ENCODE data around the gene CALR3.
A peak's percentile ranks its signal among the peaks of the same experiment; 100 is the strongest.
"Not testable (repeated sequence)": the region's sequence is repeated elsewhere in the genome, so short reads cannot be mapped to it uniquely, and the experiment has no call there.

The CALR3 gene

GRCh38 chr19:16482745-16483144 is 13.2 kb downstream of the CALR3 start:
- no peak overlapping the region for H3K4me3 ChIP-seq (ENCODE audit: low read length)
- no peak for TF ChIP-seq ZNF274 (IDR thresholded peaks at IDR 0.05; ENCODE audit: low read depth, low read length)

DNA sequence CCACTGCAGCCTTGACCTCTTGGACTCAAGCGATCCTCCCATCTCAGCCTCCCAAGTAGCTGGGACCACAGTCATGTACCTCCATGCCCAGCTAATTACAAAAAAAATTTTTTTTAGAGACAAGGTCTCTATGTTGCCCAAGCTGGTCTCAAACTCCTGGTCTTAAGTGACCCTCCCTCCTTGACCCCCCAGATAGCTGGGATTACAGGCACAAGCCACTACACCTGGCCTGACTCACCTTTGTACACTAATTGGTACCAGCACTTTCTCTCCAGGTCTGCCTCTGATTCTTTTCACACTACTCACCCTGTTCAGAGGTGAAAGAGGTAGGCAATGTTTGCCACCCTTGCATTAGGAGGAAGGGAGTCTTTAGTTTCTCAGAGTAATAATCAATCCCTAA is 18.7 kb downstream of the CALR3 start:
- no peak for TF ChIP-seq ZNF274 (IDR thresholded peaks at IDR 0.05; ENCODE audit: low read depth, low read length)
- H3K4me3 ChIP-seq (ENCODE audit: low read length) = no peak overlapping the region

GRCh38 chr19:16476401-16476800 is 19.6 kb downstream of the CALR3 start:
- TF ChIP-seq ZNF274 (IDR thresholded peaks at IDR 0.05; ENCODE audit: low read depth, low read length) = no peak
- H3K4me3 ChIP-seq (ENCODE audit: low read length) = no peak overlapping the region

DNA sequence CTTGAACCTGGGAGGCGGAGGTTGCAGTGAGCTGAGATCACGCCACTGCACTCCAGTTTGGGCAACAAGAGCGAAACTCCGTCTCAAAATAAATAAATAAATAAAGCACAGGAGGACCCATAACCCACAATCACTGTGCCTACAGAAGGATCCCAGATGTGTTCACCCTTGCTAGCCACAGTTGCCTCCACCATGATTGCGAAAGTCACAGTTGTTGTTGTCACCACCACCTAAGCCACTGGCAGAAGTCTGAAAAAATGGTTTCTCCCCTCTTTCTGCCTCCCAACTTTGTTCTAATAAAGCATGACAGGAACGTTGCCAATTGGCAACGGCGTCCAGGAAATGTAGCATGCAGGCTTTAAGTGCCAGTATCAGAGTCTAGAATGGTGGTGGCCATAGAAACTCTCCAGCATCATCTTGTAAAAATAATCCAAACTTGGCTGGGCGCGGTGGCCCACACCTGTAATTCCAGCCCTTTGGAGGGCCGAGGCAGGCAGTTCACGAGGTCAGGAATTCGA is 22.0 kb downstream of the CALR3 start:
- no peak overlapping the region for H3K4me3 ChIP-seq (ENCODE audit: low read length)
- TF ChIP-seq ZNF274 (IDR thresholded peaks at IDR 0.05; ENCODE audit: low read depth, low read length) = no peak

- TF ChIP-seq ZNF274 (IDR thresholded peaks at IDR 0.05; ENCODE audit: low read depth, low read length) = no peak
- no peak overlapping the region for H3K4me3 ChIP-seq (ENCODE audit: low read length)
Observed at GRCh38 chr19:16472992-16473391, 23.0 kb downstream of the CALR3 start.

DNA sequence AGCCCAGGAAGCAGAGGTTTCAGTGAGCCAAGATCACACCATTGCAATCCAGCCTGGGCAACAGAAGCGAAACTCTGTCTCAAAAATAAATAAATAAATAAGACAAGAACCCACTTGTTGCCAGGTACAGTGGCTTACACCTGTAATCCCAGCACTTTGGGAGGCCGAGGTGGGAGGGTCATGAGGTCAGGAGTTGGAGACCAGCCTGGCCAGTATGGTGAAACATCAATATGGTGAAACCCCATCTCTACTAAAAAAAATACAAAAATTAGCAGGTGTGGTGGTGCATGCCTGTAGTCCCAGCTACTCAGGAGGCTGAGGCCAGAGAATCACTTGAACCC is 23.4 kb downstream of the CALR3 start:
- peak overlapping the region; percentile 77; the same call in 1 of the 2 replicates for H3K4me3 ChIP-seq (ENCODE audit: low read length)

- TF ChIP-seq ZNF274 (IDR thresholded peaks at IDR 0.05; ENCODE audit: low read depth, low read length) = no peak
- peak overlapping the region; percentile 92 for H3K4me3 ChIP-seq (ENCODE audit: low read length)
Observed at GRCh38 chr19:16470911-16471811, 24.8 kb downstream of the CALR3 start.

GRCh38 chr19:16470541-16470910 is 25.4 kb downstream of the CALR3 start:
- TF ChIP-seq ZNF274 (IDR thresholded peaks at IDR 0.05; ENCODE audit: low read depth, low read length) = no peak

GRCh38 chr19:16467581-16467980 is 28.4 kb downstream of the CALR3 start:
- no peak for TF ChIP-seq ZNF274 (IDR thresholded peaks at IDR 0.05; ENCODE audit: low read depth, low read length)
- no peak overlapping the region for H3K4me3 ChIP-seq (ENCODE audit: low read length)

More at GRCh38 chr19:16470541-16470910, 25.4 kb downstream of the CALR3 start:
- H3K4me3 ChIP-seq (ENCODE audit: low read length) = peak overlapping the region; percentile 92

DNA sequence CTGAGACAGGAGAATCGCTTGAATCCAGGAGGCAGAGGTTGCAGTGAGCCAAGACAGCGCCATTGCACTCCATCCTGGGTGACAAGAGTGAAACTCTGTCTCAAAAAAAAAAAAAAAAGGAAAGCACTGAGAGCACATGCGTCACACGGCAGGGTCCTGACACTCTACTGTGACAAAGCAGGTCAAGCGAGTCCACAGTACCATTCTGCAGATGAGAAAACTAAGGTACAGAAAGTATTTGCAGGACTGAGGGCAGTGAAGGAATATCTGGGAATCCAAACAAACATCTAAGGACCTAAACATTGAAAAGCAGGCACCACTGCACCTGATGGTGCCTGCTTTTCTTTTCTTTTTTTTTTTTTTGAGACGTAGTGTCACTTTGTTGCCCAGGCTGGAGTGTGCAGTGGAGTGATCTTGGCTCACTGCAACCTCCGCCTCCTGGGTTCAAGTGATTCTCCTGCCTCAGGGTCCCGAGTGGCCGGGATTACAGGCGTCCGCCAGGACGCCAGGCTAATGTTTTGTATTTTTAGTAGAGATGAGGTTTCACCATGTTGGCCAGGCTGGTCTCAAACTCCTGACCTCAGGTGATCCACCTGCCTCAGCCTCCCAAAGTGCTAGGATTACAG is 29.1 kb downstream of the CALR3 start:
- not testable (repeated sequence) for H3K4me3 ChIP-seq (ENCODE audit: low read length)

DNA sequence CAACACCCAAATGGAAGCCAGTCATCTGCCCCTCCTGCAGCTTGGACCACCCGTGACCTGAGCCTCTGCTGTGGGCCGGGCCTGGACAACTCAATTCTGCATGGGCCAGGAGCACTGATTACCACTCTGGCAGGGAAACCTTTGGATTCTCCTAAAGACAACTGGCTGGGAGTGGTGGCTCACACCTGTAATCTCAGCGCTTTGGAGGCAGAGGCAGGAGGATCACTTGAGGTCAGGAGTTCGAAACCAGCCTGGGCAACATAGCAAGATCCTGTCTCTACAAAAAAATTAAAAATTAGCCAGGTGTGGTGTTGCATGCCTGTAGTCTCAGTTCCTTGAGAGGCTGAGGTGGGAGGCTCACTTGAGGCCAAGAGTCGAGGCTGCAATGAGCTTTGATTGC is 30.7 kb downstream of the CALR3 start:
- TF ChIP-seq ZNF274 (IDR thresholded peaks at IDR 0.05; ENCODE audit: low read depth, low read length) = no peak
- H3K4me3 ChIP-seq (ENCODE audit: low read length) = no peak overlapping the region

- TF ChIP-seq ZNF274 (IDR thresholded peaks at IDR 0.05; ENCODE audit: low read depth, low read length) = no peak
- no peak overlapping the region for H3K4me3 ChIP-seq (ENCODE audit: low read length)
Observed at GRCh38 chr19:16463991-16464575, 31.9 kb downstream of the CALR3 start.

DNA sequence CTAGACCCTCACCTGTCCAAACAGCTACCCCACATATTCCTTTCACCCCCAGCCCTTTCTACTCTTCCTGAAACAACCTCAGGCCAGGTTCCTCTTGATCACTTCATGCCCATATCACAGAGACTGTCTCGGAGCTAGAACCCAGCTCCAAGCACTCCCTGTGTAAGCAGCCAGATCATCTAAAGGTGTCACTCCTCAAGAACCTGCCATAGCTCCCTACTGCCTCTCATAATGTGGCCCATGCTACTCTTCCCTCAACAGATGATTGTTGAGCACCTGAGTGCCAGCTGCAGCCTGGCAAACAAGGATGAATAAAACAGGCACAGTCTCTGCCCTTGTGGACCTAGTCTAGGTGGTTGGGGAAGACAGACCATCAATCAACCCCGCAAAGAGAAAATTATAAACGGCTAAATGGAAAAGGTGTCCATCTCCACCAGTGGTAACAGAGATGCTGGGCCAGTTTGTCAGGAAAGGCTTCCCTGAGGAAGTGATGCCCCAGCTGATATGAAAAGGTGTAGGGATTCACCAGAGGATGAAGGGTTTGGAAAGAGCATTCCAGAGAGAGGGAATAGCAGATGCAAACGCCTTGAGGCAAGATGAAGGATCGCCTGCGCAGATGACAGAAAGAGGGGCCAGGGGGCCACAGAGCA is 32.5 kb downstream of the CALR3 start:
- no peak for TF ChIP-seq ZNF274 (IDR thresholded peaks at IDR 0.05; ENCODE audit: low read depth, low read length)

GRCh38 chr19:16462757-16463250 is 33.2 kb downstream of the CALR3 start:
- H3K4me3 ChIP-seq (ENCODE audit: low read length) = no peak overlapping the region
- TF ChIP-seq ZNF274 (IDR thresholded peaks at IDR 0.05; ENCODE audit: low read depth, low read length) = no peak

More for the DNA sequence above, 32.5 kb downstream of the CALR3 start:
- H3K4me3 ChIP-seq (ENCODE audit: low read length) = no peak overlapping the region
